Fibroblast of skin of left biceps (primary cell): ENCODE data around the gene FOXJ3.

Experiments used
- DNase-seq, 2 experiments: peaks; one replicate each; pipeline ENCODE4 v3.0.0-alpha.2; 2013; ENCODE audit warnings: low read depth in 2 of 2

The FOXJ3 gene

GRCh38 chr1:42168391-42168670 lies 166.7 kb downstream of the FOXJ3 start:
- no peak for DNase-seq

- DNase-seq, result no peak
Measured at GRCh38 chr1:42167611-42168390, 167.2 kb downstream of the FOXJ3 start.

- DNase-seq, result no peak
Measured at GRCh38 chr1:42165511-42166210, 169.4 kb downstream of the FOXJ3 start.

GRCh38 chr1:42164551-42165420 lies 170.2 kb downstream of the FOXJ3 start, which contains the start of gene GUCA2A:
Gene GUCA2A, minus strand, starts transcription at chr1:42164745. Its CDS starts 33 bp downstream, at chr1:42164712.
- DNase-seq, result no peak

GRCh38 chr1:42163536-42164503 lies 171.2 kb downstream of the FOXJ3 start:
- DNase-seq, result no peak

- DNase-seq, result no peak
Measured at GRCh38 chr1:42163114-42163513, 171.9 kb downstream of the FOXJ3 start.

- DNase-seq, result no peak
Measured at GRCh38 chr1:42162181-42162580, 172.9 kb downstream of the FOXJ3 start.

- DNase-seq, result no peak
Measured at GRCh38 chr1:42158189-42158588, 176.8 kb downstream of the FOXJ3 start.

- no peak for DNase-seq
Measured at GRCh38 chr1:42157667-42158066, 177.4 kb downstream of the FOXJ3 start.

GRCh38 chr1:42155362-42155761 lies 179.7 kb downstream of the FOXJ3 start:
- no peak for DNase-seq

- no peak for DNase-seq
Measured at GRCh38 chr1:42154685-42155084, 180.3 kb downstream of the FOXJ3 start.

GRCh38 chr1:42153624-42154023 lies 181.4 kb downstream of the FOXJ3 start:
- DNase-seq, result no peak

GRCh38 chr1:42152907-42153600 lies 182.0 kb downstream of the FOXJ3 start, which contains the start of gene GUCA2B:
Gene GUCA2B, plus strand, starts transcription at chr1:42153410. Its CDS starts 41 bp downstream, at chr1:42153451.
- DNase-seq, result no peak

- DNase-seq, result no peak
Measured at GRCh38 chr1:42152119-42152518, 182.9 kb downstream of the FOXJ3 start.

- no peak for DNase-seq
Measured at GRCh38 chr1:42150651-42151050, 184.4 kb downstream of the FOXJ3 start.

- DNase-seq, result no peak
Measured at GRCh38 chr1:42148166-42148565, 186.9 kb downstream of the FOXJ3 start.

GRCh38 chr1:42146626-42147320 lies 188.3 kb downstream of the FOXJ3 start:
- DNase-seq, result no peak

GRCh38 chr1:42145764-42146625 lies 189.0 kb downstream of the FOXJ3 start:
- no peak for DNase-seq

- DNase-seq, result no peak
Measured at GRCh38 chr1:42145389-42145716, 189.7 kb downstream of the FOXJ3 start.
